Keratinocyte (primary cell): ENCODE results near the gene AKIP1. TPM values are rescaled to one million over a fixed set of nuclear protein-coding genes. Genes with fewer than 3 reads are reported as not detected.

Experiments used
- DNase-seq: peaks from one replicate; pipeline ENCODE4 v3.0.0-alpha.2; 2011; ENCODE audit warnings: low read depth, missing footprints, low spot score
- FAIRE-seq: peaks from 2 replicates; lab custom pipeline; 2011; peaks lifted over from hg19 to GRCh38; lab: Jason Lieb, UNC
- H2AFZ ChIP-seq: 2 replicates; pipeline ENCODE4 v1.6.0; 2012; ENCODE audit warnings: low read length, control low read depth, inconsistent platforms; ENCODE audit not compliant: control insufficient read depth
- H3K27ac ChIP-seq: 2 replicates; pipeline ENCODE4 v1.5.1; 2011; ENCODE audit warnings: low read length; ENCODE audit not compliant: control insufficient read depth, insufficient read depth
- H3K27me3 ChIP-seq: 3 replicates; pipeline ENCODE4 v1.6.0; 2011; ENCODE audit warnings: low read length; ENCODE audit not compliant: control insufficient read depth, insufficient read depth; ENCODE audit errors: extremely low read depth
- H3K36me3 ChIP-seq, 2 experiments: 2 replicates in 1 of 2; 3 replicates in 1 of 2; pipeline ENCODE4 v1.5.1; 2011; ENCODE audit warnings: low read length in 2 of 2, mild to moderate bottlenecking in 1 of 2; ENCODE audit not compliant: control insufficient read depth in 2 of 2, insufficient read depth in 2 of 2; ENCODE audit errors: extremely low read depth in 1 of 2
- H3K4me1 ChIP-seq: 3 replicates; pipeline ENCODE4 v1.5.1; 2011; ENCODE audit warnings: low read length; ENCODE audit not compliant: control insufficient read depth, insufficient read depth; ENCODE audit errors: extremely low read depth
- H3K4me2 ChIP-seq: 3 replicates; pipeline ENCODE4 v1.6.0; 2011; ENCODE audit warnings: low read depth, low read length; ENCODE audit not compliant: control insufficient read depth, insufficient read depth; ENCODE audit errors: extremely low read depth
- H3K4me3 ChIP-seq, 3 experiments: fragments of 200-600 bp in 1 of 3; sonication (generic) in 1 of 3; 2 replicates in 2 of 3; 3 replicates in 1 of 3; pipeline ENCODE4 v1.5.1; 2011 to 2016; ENCODE audit warnings: low read length in 3 of 3, mild to moderate bottlenecking in 3 of 3, control low read depth in 2 of 3, inconsistent platforms in 1 of 3, low read depth in 1 of 3, mixed read lengths in 1 of 3, mixed run types in 1 of 3, moderate library complexity in 1 of 3; ENCODE audit not compliant: control insufficient read depth in 2 of 3, insufficient read depth in 2 of 3; ENCODE audit errors: extremely low read depth in 1 of 3
- H3K79me2 ChIP-seq: 2 replicates; pipeline ENCODE4 v1.6.0; 2012; ENCODE audit warnings: low read length; ENCODE audit not compliant: control insufficient read depth, insufficient read depth
- H3K9ac ChIP-seq: 3 replicates; pipeline ENCODE4 v1.6.0; 2011; ENCODE audit warnings: low read length; ENCODE audit not compliant: control insufficient read depth, insufficient read depth; ENCODE audit errors: extremely low read depth
- H3K9me1 ChIP-seq: 3 replicates; pipeline ENCODE4 v1.6.0; 2011; ENCODE audit warnings: low read length; ENCODE audit not compliant: control insufficient read depth, insufficient read depth; ENCODE audit errors: extremely low read depth
- H3K9me3 ChIP-seq: 2 replicates; pipeline ENCODE4 v1.5.1; 2012; ENCODE audit warnings: low read depth, low read length; ENCODE audit not compliant: control insufficient read depth
- H4K20me1 ChIP-seq: 3 replicates; pipeline ENCODE4 v1.6.0; 2011; ENCODE audit warnings: low read length; ENCODE audit not compliant: control insufficient read depth, insufficient read depth; ENCODE audit errors: extremely low read depth
- EZH2 ChIP-seq: IDR thresholded peaks from one replicate; pipeline ENCODE4 v1.6.1; 2012; ENCODE audit warnings: inconsistent platforms, mild to moderate bottlenecking, low read length, moderate library complexity
- dilution Hi-C: fragments of 300-500 bp; cut with MboI; formaldehyde crosslinking; loops from one replicate; pipeline ENCODE4 v1.7.0; 2020; ENCODE audit warnings: low sequenced_read_pairs; ENCODE audit not compliant: extremely low pct_ligation_motif_present
- polyA plus RNA-seq, 5 experiments: library from polyadenylated mRNA; depleted of rRNA in 3 of 5; stranded (reverse) in 3 of 5; stranded (forward) in 1 of 5; unstranded in 1 of 5; fragments of >200 nt; gene quantifications; 1 replicate in 1 of 5; 2 replicates in 3 of 5; 3 replicates in 1 of 5; pipeline versions ENCODE4 v1.2.1 to v1.2.3, GENCODE V29; 2011 to 2012; ENCODE audit warnings: missing spikeins in 2 of 5, low read depth in 1 of 5, low replicate concordance in 1 of 5
- TF ChIP-seq, protein P1 (sequence below), 3 experiments: IDR thresholded peaks in 1 of 3; conservative IDR thresholded peaks in 1 of 3; optimal IDR thresholded peaks in 1 of 3; 2 replicates in 2 of 3; 3 replicates in 1 of 3; pipeline versions ENCODE3 to v1.5.1; 2011; ENCODE audit warnings: low read length in 3 of 3, mild to moderate bottlenecking in 3 of 3, moderate library complexity in 2 of 3, control low read depth in 1 of 3, inconsistent platforms in 1 of 3; ENCODE audit not compliant: insufficient read depth in 2 of 3; ENCODE audit errors: extremely low read depth in 1 of 3

The AKIP1 gene
- polyA plus RNA-seq, 1 donor (not counting 4 experiments of a cell fraction or from before 2014, with no cell fraction given): 46.4 TPM

DNA sequence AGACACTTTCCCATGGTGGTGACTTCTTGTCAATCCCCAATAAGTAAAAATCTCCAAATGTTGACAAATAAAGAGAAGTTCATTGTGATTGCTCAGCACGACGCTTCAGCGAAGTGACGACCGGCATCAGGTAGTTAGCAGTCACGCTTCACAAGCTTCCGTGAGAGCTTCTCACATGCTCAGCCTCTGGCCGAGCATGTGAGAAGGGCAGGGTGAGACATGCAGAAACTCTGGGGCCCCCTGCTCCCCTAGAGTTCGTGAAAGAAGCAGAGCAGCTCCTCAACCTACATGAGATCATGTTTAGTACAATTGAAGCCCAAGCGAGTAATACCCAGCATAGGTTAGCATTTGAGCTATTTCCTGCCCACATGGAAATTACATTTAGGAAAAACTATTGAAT, 26.2 kb downstream of the AKIP1 start:
- TF ChIP-seq, protein P1, sequence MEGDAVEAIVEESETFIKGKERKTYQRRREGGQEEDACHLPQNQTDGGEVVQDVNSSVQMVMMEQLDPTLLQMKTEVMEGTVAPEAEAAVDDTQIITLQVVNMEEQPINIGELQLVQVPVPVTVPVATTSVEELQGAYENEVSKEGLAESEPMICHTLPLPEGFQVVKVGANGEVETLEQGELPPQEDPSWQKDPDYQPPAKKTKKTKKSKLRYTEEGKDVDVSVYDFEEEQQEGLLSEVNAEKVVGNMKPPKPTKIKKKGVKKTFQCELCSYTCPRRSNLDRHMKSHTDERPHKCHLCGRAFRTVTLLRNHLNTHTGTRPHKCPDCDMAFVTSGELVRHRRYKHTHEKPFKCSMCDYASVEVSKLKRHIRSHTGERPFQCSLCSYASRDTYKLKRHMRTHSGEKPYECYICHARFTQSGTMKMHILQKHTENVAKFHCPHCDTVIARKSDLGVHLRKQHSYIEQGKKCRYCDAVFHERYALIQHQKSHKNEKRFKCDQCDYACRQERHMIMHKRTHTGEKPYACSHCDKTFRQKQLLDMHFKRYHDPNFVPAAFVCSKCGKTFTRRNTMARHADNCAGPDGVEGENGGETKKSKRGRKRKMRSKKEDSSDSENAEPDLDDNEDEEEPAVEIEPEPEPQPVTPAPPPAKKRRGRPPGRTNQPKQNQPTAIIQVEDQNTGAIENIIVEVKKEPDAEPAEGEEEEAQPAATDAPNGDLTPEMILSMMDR (optimal IDR thresholded peaks at IDR 0.05 in 1 of 3, IDR thresholded peaks at IDR 0.05 in 1 of 3, conservative IDR thresholded peaks at IDR 0.05 in 1 of 3; ENCODE audit: extremely low read depth in 1 of 3, insufficient read depth in 2 of 3, low read length in 3 of 3): no peak
- TF ChIP-seq EZH2: no peak
- no peak for FAIRE-seq
- H3K9ac ChIP-seq: no peak overlapping the region

DNA sequence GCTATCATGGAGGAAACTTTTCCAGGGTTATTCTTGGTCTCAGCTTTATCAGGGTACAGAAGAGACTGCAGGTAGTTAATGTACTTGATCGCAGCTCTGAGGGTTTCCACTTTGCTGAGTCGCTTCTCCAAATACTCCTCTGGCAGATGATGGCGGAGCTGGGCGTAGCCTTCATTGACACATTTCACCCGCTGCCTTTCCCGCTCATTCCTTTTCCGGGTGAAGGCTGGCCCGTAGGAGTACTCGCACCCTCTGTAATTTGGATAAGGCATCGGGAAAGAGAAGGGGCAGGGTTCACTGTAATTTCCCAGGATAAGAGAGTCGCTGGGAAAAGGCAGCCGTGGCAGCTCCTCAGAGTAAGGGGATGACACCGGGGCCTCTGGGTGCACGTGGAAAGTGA, 26.7 kb downstream of the AKIP1 start:
- Histone ChIP-seq H3K4me3 (no peak overlapping the region), H3K36me3 (no peaks in the 10 kb centered on the region), H3K4me1 (peaks cover 14% of the 10 kb centered on the region), H3K9me1 (no peaks in the 10 kb centered on the region), H2AFZ (no peak overlapping the region), H3K9me3 (no peaks in the 10 kb centered on the region), H4K20me1 (no peaks in the 10 kb centered on the region), H3K9ac (no peak overlapping the region), H3K79me2 (no peaks in the 10 kb centered on the region), H3K4me2 (no peak overlapping the region), H3K27ac (no peak overlapping the region), H3K27me3 (no peaks in the 10 kb centered on the region)
- FAIRE-seq (no peak), DNase-seq (no peak)
- dilution Hi-C loops: no loop called here
- TF ChIP-seq, protein P1 (optimal IDR thresholded peaks at IDR 0.05 in 1 of 3, IDR thresholded peaks at IDR 0.05 in 1 of 3, conservative IDR thresholded peaks at IDR 0.05 in 1 of 3; ENCODE audit: extremely low read depth in 1 of 3, insufficient read depth in 2 of 3, low read length in 3 of 3): no peak
- no peak for TF ChIP-seq EZH2

More for the DNA sequence above, 26.2 kb downstream of the AKIP1 start:
- Histone ChIP-seq H3K36me3 (no peaks in the 10 kb centered on the region), H3K4me3 (no peak overlapping the region), H3K9me1 (no peaks in the 10 kb centered on the region), H3K4me2 (no peak overlapping the region), H3K9me3 (no peaks in the 10 kb centered on the region), H4K20me1 (no peaks in the 10 kb centered on the region), H3K4me1 (peaks cover 14% of the 10 kb centered on the region), H3K27me3 (no peaks in the 10 kb centered on the region), H3K27ac (no peak overlapping the region), H3K79me2 (no peaks in the 10 kb centered on the region), H2AFZ (no peak overlapping the region)
- dilution Hi-C loops: no loop called here
- no peak for DNase-seq
